ENCODE data around the gene SNX20.

DNA sequence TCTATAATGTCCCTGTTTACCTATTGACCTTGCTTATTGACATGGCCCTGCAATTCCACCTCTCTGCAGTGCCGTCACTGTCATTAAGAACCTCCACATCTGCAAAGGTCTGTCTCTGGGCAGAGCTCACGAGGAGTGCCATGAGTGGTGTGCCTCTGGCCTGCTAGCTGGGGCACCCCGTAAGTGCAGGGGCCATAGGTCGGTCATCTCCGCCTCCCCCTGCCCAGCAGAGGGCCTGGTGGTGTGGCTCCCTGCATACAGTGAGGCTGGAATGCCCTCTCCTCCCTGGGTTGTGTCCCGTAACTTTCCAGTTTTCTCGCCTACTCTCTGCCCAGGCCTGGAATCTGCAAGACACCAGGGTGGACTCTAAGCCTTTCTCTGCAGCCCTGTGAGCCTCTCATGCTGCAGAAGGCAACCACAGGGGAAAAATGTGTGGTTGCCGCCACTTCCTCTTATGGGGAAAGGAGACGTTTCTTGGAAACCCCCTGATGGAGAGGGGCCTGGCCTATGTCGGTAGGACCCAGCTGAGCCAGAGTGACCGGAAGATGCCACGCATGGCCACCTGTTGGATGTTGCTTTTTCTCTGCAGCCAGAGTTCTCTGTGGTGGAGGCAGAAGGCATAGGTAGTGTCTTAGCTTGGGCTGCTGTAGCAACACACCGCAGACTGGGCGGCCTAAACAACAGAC lies 2.7 kb upstream of the SNX20 start:
- no peak for TF ChIP-seq GATA3 (IDR thresholded peaks at IDR 0.05; ENCODE audit: low read depth, low read length)
- no peak for TF ChIP-seq GATA2 (IDR thresholded peaks at IDR 0.05; ENCODE audit: low read depth, low read length)
